Measurements from ENCODE around the gene PNPLA5.

- TF ChIP-seq CTCF (optimal IDR thresholded peaks at IDR 0.05 in 1 of 3, IDR thresholded peaks at IDR 0.05 in 1 of 3, conservative IDR thresholded peaks at IDR 0.05 in 1 of 3; ENCODE audit: extremely low read depth in 1 of 3, insufficient read depth in 2 of 3, low read length in 3 of 3) (no peak), EZH2 (IDR thresholded peaks at IDR 0.05; ENCODE audit: low read length) (no peak)
These were observed 5.6 kb downstream of the PNPLA5 start for GRCh38 chr22:43886231-43886630.
